Measurements from ENCODE around the gene MFAP1. TPM values are rescaled to one million over a fixed set of nuclear protein-coding genes. Genes with fewer than 3 reads are reported as not detected.
"Not testable (repeated sequence)": the region's sequence is repeated elsewhere in the genome, so short reads cannot be mapped to it uniquely, and the experiment has no call there.

Gene MFAP1
- total and polyA plus RNA-seq, 7 donors = 17.2 to 31.4 (median 20.9) TPM

DNA sequence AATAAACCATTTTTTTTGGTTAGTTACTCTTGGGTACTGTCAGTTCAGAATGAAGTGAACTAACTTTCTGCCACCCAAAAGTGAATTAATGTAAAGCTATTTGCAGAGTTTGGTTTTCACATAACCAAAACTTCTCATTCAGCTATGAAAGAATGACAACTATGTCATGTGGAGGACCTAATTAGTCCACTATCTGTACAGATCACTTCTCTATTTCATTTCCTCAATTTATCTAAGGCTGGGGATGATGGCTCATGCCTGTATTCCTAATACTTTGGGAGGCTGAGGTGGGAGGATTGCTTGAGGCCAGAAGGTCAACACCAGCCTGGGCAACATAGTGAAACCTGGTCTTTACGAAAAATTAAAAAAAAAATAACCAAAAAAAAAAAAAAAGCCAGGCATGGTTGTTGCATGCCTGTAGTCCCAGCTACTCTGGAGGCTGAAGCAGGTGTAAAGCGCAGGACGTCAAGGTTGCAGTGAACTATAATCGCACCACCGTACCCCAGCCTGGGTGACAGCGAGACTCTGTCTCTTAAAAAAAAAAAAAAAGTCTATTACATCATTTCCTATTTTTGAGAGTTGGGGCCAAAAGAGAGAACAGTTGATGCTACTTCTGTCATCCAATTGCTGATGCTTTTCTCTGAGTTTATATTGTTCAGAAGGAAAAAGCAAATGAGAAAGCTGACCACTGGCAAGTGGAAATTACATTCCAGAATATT, 15.4 kb downstream of the MFAP1 start:
- WGBS, 3 donors = 83 to 90% (median 87%) methylated on average over 6 of the region's 6 CpGs
- intact Hi-C loops (cut with DNase I) = no loop called here
- Histone ChIP-seq H3K4me3 (no peak overlapping the region), H3K27me3 (ENCODE audit: insufficient read depth in 3 of 3, low read length in 2 of 3) (no peaks in the 10 kb centered on the region), H3K9me3 (no peaks in the 10 kb centered on the region), H3K27ac (no peak overlapping the region), H3K36me3 (ENCODE audit: insufficient read depth in 1 of 2, low read depth in 1 of 2) (peaks cover 24 to 100% of the 10 kb centered on the region in 2 donors), H3K4me1 (no peaks in the 10 kb centered on the region)
- ATAC-seq = no peak
- no peak for DNase-seq
- TF ChIP-seq, protein P1, sequence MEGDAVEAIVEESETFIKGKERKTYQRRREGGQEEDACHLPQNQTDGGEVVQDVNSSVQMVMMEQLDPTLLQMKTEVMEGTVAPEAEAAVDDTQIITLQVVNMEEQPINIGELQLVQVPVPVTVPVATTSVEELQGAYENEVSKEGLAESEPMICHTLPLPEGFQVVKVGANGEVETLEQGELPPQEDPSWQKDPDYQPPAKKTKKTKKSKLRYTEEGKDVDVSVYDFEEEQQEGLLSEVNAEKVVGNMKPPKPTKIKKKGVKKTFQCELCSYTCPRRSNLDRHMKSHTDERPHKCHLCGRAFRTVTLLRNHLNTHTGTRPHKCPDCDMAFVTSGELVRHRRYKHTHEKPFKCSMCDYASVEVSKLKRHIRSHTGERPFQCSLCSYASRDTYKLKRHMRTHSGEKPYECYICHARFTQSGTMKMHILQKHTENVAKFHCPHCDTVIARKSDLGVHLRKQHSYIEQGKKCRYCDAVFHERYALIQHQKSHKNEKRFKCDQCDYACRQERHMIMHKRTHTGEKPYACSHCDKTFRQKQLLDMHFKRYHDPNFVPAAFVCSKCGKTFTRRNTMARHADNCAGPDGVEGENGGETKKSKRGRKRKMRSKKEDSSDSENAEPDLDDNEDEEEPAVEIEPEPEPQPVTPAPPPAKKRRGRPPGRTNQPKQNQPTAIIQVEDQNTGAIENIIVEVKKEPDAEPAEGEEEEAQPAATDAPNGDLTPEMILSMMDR (IDR thresholded peaks at IDR 0.05) = no peak

DNA sequence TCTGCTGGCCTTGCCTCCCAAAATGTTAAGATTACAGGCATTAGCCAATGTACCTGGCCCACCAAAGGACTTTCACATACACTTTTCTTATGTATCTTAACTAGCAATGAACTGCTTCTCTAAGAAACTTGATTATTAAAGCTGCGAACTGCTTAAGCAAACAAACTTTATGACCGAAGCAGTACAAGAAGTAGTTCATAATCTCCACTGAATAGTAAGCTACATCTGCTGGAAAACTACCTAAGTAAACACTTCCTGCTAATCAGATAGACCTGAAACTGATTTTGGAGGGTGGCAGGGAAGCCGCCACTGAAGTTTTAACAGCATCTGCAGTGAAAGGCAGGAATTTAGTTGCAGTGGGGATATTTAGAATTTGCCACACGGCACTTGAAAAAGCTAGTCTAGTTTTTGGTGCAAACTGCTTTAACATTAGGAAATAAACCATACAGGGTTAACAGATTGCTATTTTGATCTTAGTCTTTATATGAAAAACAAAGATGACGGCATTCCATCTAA, 16.0 kb downstream of the MFAP1 start:
- Histone ChIP-seq H3K36me3 (ENCODE audit: insufficient read depth in 1 of 2, low read depth in 1 of 2) (peaks cover 22 to 100% of the 10 kb centered on the region in 2 donors), H3K9me3 (no peaks in the 10 kb centered on the region), H3K27me3 (ENCODE audit: insufficient read depth in 3 of 3, low read length in 2 of 3) (no peaks in the 10 kb centered on the region), H3K4me1 (no peaks in the 10 kb centered on the region), H3K4me3 (no peak overlapping the region), H3K27ac (no peak overlapping the region)
- TF ChIP-seq, protein P1 (IDR thresholded peaks at IDR 0.05) = no peak
- ATAC-seq (no peak), DNase-seq (no peak)
- intact Hi-C loops (cut with DNase I) = no loop called here
- WGBS, 3 donors = 95 to 97% (median 95%) methylated on average over 5 of the region's 5 CpGs

DNA sequence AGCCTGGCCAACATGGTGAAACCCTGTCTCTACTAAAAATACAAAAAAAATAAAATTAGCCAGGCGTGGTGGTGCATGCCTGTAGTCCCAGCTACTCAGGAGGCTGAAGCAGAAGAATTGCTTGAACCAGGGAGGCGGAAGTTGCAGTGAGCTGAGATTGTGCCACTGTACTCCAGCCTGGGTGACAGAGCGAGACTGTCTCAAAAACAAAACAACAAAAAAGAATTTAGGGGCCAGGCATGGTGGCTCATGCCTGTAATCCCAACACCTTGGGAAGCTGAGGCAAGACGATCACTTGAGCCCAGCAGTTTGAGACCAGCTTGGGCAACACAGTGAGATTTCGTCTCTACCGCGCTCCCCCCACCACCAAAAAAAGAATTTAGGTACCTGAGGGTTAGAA, 21.8 kb downstream of the MFAP1 start:
- peaks cover 19% of the 10 kb centered on the region for H3K4me1 ChIP-seq
- DNase-seq; ATAC-seq; intact Hi-C loops (cut with DNase I); H3K9me3 ChIP-seq; H3K27me3 ChIP-seq (ENCODE audit: insufficient read depth in 3 of 3, low read length in 2 of 3); H3K4me3 ChIP-seq; H3K27ac ChIP-seq: not testable (repeated sequence)
- WGBS, 3 donors = 93 to 98% (median 94%) methylated on average over 7 of the region's 7 CpGs
- H3K36me3 ChIP-seq (ENCODE audit: insufficient read depth in 1 of 2, low read depth in 1 of 2) = peaks cover 0 to 85% of the 10 kb centered on the region in 2 donors

DNA sequence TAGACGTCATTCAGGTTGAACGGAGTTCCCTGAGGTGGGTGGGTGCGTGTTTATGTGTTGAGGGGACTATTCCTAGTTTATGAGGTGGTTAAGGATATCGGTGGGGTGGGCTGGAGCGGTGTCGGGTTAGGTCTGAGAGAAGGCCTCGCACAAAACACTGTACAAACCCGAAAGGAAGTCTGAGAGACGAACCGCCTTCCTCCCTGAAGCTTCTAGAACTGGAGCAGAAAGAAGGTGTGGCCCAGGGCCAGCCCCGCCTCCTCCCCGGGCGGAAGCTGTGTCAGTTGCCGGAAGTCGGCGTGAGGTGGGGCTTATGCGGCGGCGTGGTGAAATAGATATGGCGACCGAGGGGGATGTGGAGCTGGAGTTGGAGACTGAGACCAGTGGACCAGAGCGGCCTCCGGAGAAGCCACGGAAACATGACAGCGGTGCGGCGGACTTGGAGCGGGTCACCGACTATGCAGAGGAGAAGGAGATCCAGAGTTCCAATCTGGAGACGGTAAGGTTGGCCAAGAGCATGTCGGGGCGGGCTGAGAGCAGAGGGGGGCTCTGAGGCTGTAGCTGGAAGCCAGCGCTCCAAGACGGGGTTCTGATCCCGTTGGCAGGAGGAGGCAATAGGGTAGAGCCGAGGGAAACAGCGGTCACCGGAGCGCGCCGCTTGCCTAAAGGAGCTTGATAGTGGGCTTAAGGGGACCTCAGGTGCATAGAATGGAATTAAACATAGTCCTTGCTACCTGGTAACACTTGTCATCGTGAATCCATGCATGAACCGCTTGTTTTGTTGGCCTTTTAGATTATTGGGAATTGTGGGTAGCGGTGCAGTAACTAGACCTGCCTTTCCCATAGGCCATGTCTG, 24.0 kb downstream of the MFAP1 start, which contains the start of gene HYPK:
Gene HYPK (plus strand): TSS at position 314 of the 856 bp plus-strand sequence. CDS start 24 bp downstream, at position 338.
- ATAC-seq (peak; percentile 87 to 95 (median 92)), DNase-seq (peak; percentile 93 to 97)
- TF ChIP-seq, protein P1 (IDR thresholded peaks at IDR 0.05) = no peak
- Histone ChIP-seq H3K9me3 (no peaks in the 10 kb centered on the region), H3K4me1 (peaks cover 36% of the 10 kb centered on the region), H3K27me3 (ENCODE audit: insufficient read depth in 3 of 3, low read length in 2 of 3) (no peaks in the 10 kb centered on the region), H3K4me3 (peak within 1 kb of the TSS; percentile 99), H3K27ac (peak within 1 kb of the TSS; percentile 92), H3K36me3 (ENCODE audit: insufficient read depth in 1 of 2, low read depth in 1 of 2) (peaks cover 1 to 83% of the 10 kb centered on the region in 2 donors)
- intact Hi-C loops (cut with DNase I) = no loop called here
- 4 to 6% (median 6%) methylated on average over 44 of the region's 44 CpGs for WGBS, 3 donors

DNA sequence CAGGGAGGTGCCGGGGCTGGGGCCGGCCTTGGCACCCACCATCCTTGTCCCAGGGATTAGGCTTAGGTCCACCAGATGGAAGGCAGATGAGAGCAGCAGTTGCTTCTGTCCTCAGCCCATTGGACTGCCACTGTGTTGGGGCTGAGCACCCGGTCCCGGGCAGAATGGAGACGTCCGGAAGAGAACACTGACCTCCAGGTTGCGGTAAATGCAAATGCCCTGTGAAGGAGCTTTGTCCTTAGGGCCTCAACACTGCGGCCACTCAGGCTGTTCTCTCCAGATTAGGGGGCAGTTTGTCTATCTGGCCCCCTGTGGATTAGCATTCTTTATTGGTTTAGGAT, 24.6 kb downstream of the MFAP1 start, which contains the start of gene SERINC4:
Gene SERINC4 (minus strand): TSS at position 276 of the 341 bp plus-strand sequence. CDS start 234 bp downstream, at position 42.
- peak within 1 kb of the TSS; percentile 99 for H3K4me3 ChIP-seq
- 70 to 77% (median 71%) methylated on average over 8 of the region's 8 CpGs for WGBS, 3 donors
- TF ChIP-seq, protein P1 (IDR thresholded peaks at IDR 0.05) = no peak
- no peaks in the 10 kb centered on the region for H3K27me3 ChIP-seq (ENCODE audit: insufficient read depth in 3 of 3, low read length in 2 of 3)
- H3K9me3 ChIP-seq = no peaks in the 10 kb centered on the region
- ATAC-seq = peak; percentile 2 to 16 (median 8)
- H3K27ac ChIP-seq = peak within 1 kb of the TSS; percentile 92
- intact Hi-C loops (cut with DNase I) = no loop called here
- H3K4me1 ChIP-seq = peaks cover 42% of the 10 kb centered on the region
- peaks cover 3 to 83% of the 10 kb centered on the region in 2 donors for H3K36me3 ChIP-seq (ENCODE audit: insufficient read depth in 1 of 2, low read depth in 1 of 2)
- no peak for DNase-seq

All from psoas muscle (tissue), 8 donors.